Measurements from ENCODE around the gene CEP89.
"Not testable (repeated sequence)": the region's sequence is repeated elsewhere in the genome, so short reads cannot be mapped to it uniquely, and the experiment has no call there.

Gene CEP89

DNA sequence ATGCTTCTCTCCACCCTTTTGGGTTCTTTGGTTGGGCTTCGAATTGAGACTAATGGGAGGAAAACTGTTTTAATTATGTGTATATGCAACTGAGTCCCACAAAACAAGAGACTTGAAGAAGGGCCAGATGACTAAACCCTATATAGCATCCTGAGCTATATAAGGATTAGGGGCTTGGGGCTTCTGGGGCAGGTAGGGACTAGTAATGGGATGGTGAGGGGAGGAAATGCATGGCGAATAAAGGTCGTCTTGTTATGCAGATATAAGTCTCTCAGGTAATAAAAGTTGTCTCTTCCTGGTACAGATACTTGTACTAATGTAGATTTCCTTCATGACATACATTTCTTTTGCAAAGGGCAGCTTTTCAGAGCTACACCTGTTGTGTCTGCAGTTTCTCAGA is 99.4 kb downstream of the CEP89 start:
- DNase-seq (ENCODE audit: extremely low read depth in 1 of 2, low read depth in 1 of 2): no peak

DNA sequence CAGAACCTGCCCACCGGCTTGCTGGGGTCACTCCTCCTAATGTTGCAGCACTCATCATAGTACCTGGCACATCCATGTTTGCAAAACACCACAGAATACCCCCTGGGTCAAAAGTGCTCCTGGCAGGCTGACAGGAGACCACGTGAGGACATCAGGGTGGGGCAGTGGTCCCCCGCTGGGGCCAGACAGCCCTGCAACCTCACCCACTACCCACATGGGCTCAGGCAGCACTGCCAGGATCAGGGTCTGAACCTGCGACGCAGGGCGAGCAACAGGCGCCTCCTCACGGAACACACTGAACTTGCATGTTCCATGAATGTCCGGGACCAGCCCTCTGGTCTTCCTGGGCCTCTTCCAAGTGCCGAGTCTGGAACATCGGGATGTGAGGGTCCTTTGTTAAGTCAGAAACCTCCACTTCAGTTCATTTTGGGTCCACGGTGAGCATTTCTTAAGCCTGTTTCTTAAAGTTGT is 100.7 kb downstream of the CEP89 start:
- no peak for DNase-seq (ENCODE audit: extremely low read depth in 1 of 2, low read depth in 1 of 2)

DNA sequence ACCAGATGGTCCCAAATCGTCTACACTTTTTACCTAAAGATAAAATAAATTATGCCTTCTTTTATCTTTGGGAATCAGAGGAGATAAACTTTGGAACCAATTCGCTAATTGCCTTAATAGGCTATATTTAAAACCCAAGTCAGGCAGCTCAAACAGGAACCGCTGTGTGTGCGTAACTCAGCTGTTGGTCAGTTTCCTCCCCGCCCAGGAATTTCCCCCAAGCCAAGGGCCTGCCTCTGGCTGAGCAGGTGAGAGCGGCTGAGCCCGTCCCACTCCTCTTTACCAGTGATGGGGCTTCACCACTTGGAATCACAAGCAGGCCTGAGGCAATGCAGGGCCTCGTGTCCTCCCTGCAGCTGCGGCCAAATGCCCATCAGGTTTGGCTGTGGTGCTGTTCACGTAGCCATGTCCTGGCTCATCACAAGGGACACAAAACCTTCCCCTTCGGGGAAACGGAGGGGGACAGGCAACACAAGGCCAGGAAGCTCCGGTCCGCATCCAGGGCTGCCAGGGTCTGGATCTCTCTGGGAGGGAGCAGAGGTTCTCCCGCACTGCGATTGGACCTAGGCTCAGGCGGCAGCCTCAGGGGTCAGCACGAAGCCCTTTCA is 101.7 kb downstream of the CEP89 start:
- DNase-seq (ENCODE audit: extremely low read depth in 1 of 2, low read depth in 1 of 2): no peak

DNA sequence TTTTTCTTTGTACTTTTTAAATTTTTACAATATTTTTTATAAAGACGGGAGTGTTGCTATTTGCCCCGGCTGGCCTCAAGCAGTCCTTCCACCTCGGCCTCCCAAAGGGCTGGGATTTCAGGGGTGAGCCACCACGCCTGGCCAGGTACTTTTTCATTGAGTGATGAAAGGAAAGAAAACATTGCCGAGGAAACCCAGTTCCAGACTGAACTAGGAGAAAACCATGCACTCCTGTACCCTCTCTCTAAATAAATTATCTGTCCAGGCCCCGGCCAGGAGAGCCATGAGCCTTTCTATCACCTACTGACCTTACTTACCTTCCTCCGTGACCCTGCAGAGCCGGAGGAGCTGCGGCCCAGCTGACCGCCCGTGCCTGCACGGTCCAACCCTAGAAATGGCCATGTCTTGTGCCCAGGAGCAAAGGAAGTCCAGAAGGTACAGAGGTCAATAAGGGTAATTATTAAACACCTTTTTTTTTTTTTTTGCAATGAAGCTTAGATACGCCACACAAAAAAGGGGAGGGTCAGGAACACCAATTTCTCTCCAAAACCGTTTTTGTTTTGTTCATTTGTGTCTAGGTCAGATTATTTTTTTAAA is 102.3 kb downstream of the CEP89 start, which contains the start of gene SLC7A9:
Gene SLC7A9, minus strand, starts transcription at position 399 of the 597 bp plus-strand sequence. CDS start 1,233 bp downstream, outside the sequence.
- no peak for DNase-seq (ENCODE audit: extremely low read depth in 1 of 2, low read depth in 1 of 2)

DNA sequence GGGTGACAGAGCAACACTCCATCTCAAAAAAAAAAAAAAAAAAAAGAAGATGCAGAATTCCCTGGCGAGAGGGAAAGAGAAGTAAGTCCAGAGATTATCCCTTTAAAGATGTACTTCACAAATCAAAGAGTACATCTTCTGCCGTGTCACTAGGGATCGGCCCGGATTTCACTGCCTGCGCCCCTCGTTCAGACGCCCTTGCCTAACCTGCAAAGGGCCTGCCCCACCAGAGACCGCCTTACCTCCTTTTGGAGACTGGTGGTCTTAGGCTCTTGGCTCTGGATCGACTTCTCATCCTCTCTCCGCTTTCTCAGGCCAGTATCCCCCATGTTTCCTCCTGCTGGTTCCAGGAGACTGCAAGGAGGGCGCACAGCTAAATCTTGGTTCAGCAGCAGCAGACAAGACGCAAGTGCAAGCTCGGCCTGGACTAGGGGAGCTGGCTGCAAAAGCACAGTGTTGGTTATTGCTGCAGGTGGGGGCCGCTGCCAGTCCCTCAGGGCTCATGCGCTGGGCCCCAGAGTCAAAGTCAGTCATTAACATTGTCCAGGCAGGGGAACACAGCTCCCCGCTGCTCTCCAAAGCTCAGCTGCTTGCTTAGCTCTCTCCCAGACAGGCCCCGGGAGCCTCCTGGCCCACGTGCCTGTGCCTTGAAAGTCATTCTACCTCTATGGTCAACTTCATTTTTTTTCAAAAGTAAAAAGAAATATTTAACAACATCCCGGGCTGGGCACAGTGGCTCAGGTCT is 103.4 kb downstream of the CEP89 start:
- no peak for DNase-seq (ENCODE audit: extremely low read depth in 1 of 2, low read depth in 1 of 2)

DNA sequence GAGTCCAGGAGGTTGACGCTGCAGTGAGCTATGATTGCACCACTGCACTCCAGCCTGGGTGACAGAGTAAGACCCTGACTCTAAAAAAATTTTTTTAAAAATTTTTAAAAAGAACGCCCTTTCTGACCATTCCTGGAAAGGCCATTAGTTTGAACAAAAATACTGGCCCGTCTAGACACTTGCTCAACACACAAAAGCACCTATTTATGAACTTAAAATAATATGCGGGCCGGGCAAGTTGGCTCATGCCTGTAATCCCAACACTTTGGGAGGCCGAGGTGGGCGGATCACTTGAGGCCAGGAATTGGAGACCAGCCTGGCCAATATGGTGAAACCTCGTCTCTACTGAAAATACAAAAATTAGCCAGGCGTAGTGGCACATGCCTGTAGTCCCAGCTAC is 104.3 kb downstream of the CEP89 start:
- DNase-seq (ENCODE audit: extremely low read depth in 1 of 2, low read depth in 1 of 2): not testable (repeated sequence)

DNA sequence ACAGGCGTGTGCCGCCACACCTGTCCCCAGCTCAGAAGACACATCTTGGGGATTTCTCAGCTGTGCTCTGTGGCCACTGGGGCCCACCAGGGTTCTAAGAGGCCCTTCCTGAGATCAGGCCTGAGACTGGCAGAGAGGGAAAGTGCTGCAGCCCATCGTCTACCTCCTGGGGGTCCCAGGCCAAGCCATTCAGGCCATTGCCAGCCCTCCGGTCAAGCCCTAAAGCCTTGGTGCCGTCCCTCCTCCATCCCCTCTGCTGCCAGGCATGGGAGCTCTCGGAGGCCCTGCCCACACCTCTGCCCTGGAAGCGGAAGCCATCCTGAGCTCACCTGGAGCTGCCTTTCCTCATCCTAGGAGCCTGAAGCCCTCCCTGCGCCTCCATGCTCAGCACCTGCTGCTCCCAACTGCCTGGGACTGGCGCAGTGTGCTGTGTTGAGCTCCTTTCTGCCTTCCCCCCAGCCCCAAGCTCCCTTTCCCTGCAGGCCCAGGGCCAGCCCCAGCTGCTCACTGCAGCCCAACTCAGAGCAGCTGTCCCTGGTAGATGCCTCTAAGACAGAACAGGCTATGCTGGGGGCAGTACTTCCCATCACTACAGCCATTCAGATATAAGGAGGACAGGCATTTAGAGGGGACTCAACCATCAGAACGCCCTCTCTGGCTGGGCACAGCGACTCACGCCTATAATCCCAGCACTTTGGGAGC is 105.0 kb downstream of the CEP89 start:
- DNase-seq (ENCODE audit: extremely low read depth in 1 of 2, low read depth in 1 of 2): no peak

DNA sequence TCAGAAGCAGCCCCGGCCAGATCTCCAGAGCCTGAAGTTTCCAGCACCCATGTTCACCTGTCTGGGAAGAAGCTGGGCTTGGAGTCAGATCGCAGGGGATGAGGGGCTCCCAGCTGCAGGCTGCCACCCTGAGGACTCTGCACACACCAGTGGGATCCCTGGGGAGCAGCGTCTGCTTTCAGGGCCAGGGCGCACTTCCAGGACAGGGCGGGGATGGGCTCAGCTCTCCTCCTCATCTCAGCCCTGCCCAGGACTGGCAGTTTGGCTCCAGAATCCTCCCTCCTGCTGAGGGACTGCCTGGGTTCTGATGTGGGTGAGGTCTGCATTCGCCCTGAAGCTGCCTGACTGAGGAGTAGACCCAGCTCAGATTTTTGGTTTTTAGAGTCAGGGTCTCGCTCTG is 105.7 kb downstream of the CEP89 start:
- DNase-seq (ENCODE audit: extremely low read depth in 1 of 2, low read depth in 1 of 2): no peak

DNA sequence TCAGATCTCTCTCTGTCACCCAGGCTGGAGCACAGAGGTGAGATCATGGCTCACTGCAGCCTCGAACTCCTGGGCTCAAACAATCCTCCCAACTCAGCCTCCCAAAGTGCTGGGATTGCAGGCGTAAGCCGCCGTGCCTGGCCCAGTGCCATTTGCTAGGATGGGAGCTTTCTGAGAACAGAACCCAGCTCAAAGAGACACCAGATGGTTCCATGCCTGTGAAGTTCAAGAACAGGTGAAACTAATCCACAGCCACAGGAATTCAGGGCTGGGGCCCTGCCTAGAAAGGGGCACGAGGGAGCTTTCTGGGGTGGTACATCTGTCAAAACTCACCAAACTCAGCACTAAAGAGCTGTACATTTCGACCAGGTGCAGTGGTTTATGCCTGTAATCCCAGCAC is 106.4 kb downstream of the CEP89 start:
- no peak for DNase-seq (ENCODE audit: extremely low read depth in 1 of 2, low read depth in 1 of 2)

DNA sequence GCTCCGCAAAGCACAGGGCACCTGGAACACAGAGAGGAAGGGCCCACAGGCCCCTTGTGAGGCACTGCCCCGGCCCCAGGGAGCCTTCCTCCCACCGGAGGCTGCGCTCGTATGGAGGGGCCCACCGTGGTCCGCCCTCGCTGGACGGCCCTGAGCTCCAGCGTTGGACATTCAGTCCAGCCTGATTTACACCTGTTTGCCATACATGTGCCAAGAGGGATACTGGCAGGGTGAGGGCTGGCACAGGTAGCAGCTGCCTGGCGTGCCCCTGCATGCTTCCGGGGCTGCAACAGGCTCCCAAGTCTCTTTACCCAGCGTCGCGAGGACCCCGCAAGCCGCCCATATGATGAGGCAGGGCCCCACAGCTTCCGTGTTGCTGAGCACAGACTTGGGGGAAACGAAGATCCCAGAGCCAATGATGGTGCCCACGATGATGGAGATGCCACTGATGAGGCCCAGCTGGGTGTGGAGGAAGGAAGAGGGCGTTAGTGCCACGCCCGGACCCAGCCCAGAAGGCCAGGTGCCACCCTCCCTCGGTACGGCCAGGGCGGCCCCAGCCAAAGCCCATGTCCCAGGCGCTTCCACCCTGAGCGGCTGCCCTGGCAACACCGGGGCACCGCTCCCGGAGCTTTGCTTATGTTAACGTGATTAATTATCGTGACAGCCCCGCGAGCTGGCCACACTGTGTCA is 107.3 kb downstream of the CEP89 start:
- DNase-seq (ENCODE audit: extremely low read depth in 1 of 2, low read depth in 1 of 2): no peak

DNA sequence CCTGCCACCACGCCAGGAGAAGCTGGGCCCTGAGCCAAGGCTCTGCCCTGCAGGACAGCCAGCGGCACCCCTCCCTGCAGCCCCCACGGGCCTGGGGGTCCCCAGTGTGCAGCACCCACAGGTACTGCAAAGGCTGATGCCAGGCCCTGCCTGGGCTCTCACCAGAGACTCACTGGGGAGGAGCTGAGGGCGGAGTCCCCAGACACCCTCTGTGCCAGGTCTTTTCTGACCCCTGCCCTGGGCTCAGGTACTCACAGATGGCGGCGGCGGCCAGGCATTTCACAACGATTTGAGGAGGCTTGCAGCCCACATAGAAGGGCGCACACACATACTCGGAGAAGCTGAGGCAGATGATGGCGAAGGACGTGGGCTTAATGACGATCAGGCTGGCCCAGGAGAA is 107.9 kb downstream of the CEP89 start:
- DNase-seq (ENCODE audit: extremely low read depth in 1 of 2, low read depth in 1 of 2): no peak

DNA sequence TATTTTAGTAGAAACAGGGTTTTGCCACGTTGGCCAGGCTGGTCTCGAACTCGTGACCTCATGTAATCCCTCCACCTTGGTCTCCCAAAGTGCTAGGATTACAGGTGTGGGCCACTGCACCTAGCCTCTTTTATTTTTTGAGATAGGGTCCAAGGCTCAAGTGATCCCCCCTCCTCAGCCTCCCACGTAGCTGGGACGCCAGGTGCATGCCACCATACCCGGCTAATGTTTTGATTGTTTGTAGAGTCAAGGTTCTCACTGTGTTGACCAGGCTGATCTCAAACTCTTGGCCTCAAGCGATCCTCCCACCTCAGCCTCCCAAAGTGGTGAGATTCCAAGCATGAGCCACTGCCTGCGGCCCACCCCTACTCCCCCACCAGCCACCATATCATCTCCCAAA is 108.5 kb downstream of the CEP89 start:
- DNase-seq (ENCODE audit: extremely low read depth in 1 of 2, low read depth in 1 of 2): no peak

DNA sequence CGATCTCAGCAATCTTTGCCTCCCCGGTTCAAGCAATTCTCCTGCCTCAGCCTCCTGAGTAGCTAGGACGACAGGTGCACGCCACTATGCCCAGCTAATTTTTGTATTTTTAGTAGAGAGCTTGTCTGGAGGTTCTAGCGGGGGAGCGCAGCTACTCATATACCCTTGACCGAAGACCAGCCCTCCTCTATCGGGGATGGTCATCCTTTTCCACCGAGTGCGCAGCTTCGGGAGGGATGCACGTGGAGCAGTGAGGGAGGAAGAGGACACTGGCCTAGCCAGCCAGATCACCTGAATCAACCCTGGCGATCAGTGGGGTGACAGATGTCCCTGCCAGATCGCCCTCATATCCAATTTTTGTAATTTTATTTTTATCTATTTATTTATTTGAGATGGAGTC is 109.0 kb downstream of the CEP89 start:
- no peak for DNase-seq (ENCODE audit: extremely low read depth in 1 of 2, low read depth in 1 of 2)

DNA sequence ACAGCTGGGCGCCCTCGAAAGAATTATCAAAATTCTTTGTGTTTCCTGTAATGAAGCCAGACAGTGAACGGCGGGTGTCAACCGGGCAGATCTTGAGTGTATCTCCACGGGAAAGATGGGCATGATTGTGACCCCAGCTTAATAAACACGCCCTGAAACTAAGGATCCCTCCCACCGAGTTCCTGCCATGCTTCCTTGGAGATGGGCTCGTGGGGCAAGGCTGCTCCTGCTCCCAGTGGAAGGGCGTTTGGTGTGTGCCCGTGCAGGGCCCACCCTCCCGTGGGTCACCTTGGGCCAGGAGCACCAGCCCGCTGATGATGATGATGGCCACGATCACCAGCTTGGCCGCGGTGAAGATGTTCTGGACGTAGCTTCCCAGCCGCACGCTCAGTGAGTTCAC is 109.6 kb downstream of the CEP89 start:
- no peak for DNase-seq (ENCODE audit: extremely low read depth in 1 of 2, low read depth in 1 of 2)

DNA sequence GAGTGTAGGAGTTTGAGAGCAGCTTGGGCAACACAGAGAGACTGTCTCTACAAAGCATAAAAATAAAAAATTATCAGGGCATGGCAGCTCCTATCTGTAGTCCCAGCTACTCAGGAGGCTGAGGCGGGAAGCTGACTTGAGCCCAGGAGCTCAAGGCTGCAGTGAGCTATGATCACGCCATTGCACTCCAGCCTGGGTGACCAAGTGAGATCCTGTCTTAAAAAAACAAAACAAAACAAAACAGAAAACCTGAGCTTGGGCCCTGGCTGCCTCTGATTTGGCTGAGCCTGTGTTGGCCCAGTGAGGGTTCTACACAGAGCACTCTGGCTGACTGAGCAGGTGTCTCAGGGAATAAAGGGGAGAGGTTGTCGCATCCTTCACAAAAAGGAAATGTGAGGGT is 110.2 kb downstream of the CEP89 start:
- DNase-seq (ENCODE audit: extremely low read depth in 1 of 2, low read depth in 1 of 2): no peak

DNA sequence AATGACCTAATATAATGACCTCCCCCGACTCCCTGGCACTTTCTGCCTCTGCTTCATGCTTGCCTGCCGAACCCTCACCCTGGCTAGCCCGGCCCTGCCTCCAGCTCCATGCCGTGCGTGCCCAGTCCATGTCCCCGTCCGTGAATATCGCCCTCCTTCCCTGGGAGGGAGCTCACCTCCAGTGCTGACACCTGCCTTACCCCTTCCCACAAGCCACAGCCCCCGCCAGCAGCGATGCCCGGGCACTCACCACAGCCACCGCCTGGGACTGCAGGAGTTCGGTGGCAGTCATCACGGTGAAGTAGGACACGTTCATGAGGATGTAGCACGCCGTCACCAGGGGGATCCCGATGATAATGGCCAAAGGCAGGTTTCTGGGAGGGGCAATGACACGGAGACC is 112.2 kb downstream of the CEP89 start:
- no peak for DNase-seq (ENCODE audit: extremely low read depth in 1 of 2, low read depth in 1 of 2)

DNA sequence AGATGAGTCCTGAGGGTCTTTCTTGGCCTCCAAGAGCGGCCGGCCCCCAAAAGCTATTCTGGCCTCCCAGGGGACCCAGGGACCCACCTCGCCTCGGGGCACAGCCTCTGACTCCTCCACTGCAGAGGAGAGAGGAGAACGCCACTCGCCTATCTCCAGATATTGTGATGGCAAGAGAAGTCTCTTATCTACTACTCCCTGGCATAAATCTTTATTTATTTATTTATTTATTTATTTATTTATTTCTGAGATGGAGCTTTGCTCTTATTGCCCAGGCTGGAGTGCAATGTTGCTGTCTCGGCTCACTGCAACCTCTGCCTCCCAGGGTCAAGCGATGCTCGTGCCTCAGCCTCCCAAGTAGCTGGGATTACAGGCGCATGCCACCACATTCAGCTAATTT is 113.2 kb downstream of the CEP89 start:
- DNase-seq (ENCODE audit: extremely low read depth in 1 of 2, low read depth in 1 of 2): no peak

DNA sequence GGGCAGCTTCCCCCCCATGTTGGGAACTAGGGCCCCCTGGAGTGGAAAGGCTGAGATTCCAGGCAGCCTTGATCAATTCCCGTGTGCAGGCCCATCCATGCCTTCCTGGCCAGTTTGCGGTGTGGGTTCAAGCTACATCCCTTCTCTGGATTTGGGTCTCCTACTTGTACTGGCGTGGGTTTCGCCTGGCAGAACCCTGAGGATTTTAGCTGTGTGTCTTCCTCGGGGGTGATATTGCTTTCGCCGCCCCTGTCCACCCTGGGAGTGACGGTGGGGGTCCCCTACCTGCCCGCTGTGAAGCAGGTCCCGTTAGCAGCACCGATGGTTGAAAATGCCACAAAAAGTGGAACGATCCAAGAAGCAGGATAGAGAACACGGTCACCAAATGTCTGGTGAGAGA is 113.6 kb downstream of the CEP89 start:
- no peak for DNase-seq (ENCODE audit: extremely low read depth in 1 of 2, low read depth in 1 of 2)

DNA sequence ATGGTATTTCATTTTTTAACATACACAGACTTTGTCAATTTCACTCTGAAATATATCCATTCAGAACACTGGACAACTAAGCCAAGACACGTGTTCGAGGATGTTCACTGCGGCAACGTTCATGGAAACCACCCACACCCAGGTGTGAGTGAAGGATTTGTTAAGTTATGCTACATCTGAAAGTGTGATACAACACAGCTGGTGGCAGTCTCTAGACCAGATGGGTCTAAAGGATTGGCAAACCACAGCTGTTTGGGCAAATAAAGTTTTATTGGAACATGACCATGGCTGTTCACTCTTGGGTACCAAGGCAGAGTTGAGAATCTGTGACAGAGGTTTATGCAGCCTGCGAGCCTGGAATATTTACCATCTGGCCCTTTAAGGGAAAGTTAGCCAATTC is 114.2 kb downstream of the CEP89 start:
- no peak for DNase-seq (ENCODE audit: extremely low read depth in 1 of 2, low read depth in 1 of 2)

DNA sequence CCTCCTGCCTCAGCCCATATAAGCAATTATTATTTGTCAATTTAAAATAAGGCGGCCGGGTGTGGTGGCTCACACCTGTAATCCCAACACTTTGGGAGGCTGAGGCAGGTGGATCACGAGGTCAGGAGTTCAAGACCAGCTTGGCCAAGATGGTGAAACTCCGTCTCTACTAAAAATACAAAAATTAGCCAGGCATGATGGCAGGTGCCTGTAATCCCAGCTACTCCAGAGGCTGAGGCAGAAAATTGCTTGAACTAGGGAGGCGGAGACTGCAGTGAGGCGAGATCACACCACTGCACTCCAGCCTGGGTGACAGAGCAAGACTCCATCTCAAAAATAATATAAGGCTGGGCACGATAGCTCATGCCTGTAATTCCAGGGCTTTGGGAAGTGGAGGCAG is 114.9 kb downstream of the CEP89 start:
- not testable (repeated sequence) for DNase-seq (ENCODE audit: extremely low read depth in 1 of 2, low read depth in 1 of 2)

DNA sequence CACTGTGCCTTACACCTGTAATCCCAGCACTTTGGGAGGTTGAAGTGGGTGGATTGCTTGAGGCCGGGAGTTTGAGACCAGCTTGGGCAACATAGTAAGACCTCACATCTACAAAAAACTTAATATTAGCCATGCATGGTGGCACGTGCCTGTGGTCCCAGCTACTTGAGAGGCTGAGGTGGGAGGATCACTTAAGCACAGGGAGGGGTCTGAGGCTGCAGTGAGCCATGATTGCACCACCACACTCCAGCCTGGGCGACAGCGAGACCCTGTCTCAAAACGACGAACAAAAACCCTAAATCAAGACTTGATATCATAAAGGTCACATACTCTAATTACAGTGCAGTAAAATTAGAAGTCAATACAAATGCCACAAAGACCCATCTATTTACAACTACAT is 119.5 kb downstream of the CEP89 start:
- no peak for DNase-seq (ENCODE audit: extremely low read depth in 1 of 2, low read depth in 1 of 2)

Data from activated CD8-positive, alpha-beta memory T cell treated with anti-CD3 and anti-CD28 coated beads for 1 hour (primary cell).